HT1080 (cell line): ENCODE results near the gene LHX2. TPM values are rescaled to one million over a fixed set of nuclear protein-coding genes. Genes with fewer than 3 reads are reported as not detected.

Source experiments
- DNase-seq: peaks from one replicate; pipeline ENCODE4 v3.0.0-alpha.2; 2015; ENCODE audit warnings: low read depth
- total RNA-seq: library from RNA; depleted of rRNA; stranded (reverse); fragments of >200 nt; shearing (Covaris generic); gene quantifications from 2 replicates; pipeline ENCODE4 v1.2.3, GENCODE V29; 2014

Gene LHX2
- total RNA-seq, 1 experiment from 2014 or later = not detected

- DNase-seq = no peak
Observed at GRCh38 chr9:123998970-123999621, 12.5 kb upstream of the LHX2 start.

- DNase-seq = no peak
Observed at GRCh38 chr9:123999661-124000060, 11.9 kb upstream of the LHX2 start.

GRCh38 chr9:124000161-124000783 lies 11.3 kb upstream of the LHX2 start:
- DNase-seq = no peak

- no peak for DNase-seq
Observed at GRCh38 chr9:124000784-124001457, 10.6 kb upstream of the LHX2 start.

- DNase-seq = no peak
Observed at GRCh38 chr9:124001458-124001799, 10.1 kb upstream of the LHX2 start.

- no peak for DNase-seq
Observed at GRCh38 chr9:124001866-124002525, 9.6 kb upstream of the LHX2 start.

GRCh38 chr9:124003636-124004349 lies 7.8 kb upstream of the LHX2 start:
- no peak for DNase-seq

- DNase-seq = no peak
Observed at GRCh38 chr9:124004593-124004992, 7.0 kb upstream of the LHX2 start.

GRCh38 chr9:124005029-124005771 lies 6.4 kb upstream of the LHX2 start:
- DNase-seq = no peak

- DNase-seq = no peak
Observed at GRCh38 chr9:124006448-124007361, 4.9 kb upstream of the LHX2 start.

GRCh38 chr9:124007565-124008302 lies 3.8 kb upstream of the LHX2 start:
- DNase-seq = no peak

GRCh38 chr9:124008303-124008693 lies 3.3 kb upstream of the LHX2 start:
- no peak for DNase-seq

- DNase-seq = no peak
Observed at GRCh38 chr9:124008694-124009530, 2.7 kb upstream of the LHX2 start.

GRCh38 chr9:124009531-124010217 lies 1.9 kb upstream of the LHX2 start:
- no peak for DNase-seq

GRCh38 chr9:124010303-124010664 lies 1.3 kb upstream of the LHX2 start:
- DNase-seq = no peak

GRCh38 chr9:124010665-124011321 lies 775 bp upstream of the LHX2 start:
- no peak for DNase-seq
